PFSK-1 (cell line): Measurements from ENCODE around the gene CYP27A1.

Experiments used
- POLR2AphosphoS5 ChIP-seq: IDR thresholded peaks from 2 replicates; pipeline ENCODE4 v1.6.1; 2012; ENCODE audit warnings: low read depth, mild to moderate bottlenecking, control low read depth, low read length, moderate library complexity
- SIN3A ChIP-seq: IDR thresholded peaks from 2 replicates; pipeline ENCODE4 v1.6.1; 2012; ENCODE audit warnings: mild to moderate bottlenecking, low read length, moderate library complexity, borderline replicate concordance; ENCODE audit not compliant: insufficient read depth
- TAF1 ChIP-seq: IDR thresholded peaks from 2 replicates; pipeline ENCODE4 v1.6.1; 2012; ENCODE audit warnings: low read length, control low read depth, borderline replicate concordance; ENCODE audit not compliant: insufficient read depth

DNA sequence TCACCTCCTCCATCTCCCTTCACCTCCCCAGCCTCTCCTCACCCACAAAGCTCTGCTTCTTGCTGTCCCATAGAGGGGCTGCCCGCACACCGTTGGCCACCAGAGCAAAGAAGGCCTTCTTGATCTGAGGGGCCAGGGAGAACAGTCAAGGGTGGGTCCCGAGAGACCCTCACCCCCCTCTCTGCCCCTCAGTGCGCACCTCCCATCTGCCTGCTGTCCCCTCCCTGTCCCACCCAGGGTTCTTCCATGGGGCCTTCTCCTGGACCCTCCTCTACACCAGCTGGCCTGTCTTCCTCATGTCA, 46.5 kb downstream of the CYP27A1 start:
- TF ChIP-seq TAF1 = no peak
- TF ChIP-seq POLR2AphosphoS5 = no peak
- no peak for TF ChIP-seq SIN3A
